Activated effector memory CD4-positive, alpha-beta T cell treated with Interleukin-2 at 50 U/mL for 16 hours (primary cell): ENCODE data around the gene ERICH3.

Experiments used
- DNase-seq: peaks from one replicate; pipeline ENCODE4 v3.0.0-alpha.2; 2020

The ERICH3 gene, protein sequence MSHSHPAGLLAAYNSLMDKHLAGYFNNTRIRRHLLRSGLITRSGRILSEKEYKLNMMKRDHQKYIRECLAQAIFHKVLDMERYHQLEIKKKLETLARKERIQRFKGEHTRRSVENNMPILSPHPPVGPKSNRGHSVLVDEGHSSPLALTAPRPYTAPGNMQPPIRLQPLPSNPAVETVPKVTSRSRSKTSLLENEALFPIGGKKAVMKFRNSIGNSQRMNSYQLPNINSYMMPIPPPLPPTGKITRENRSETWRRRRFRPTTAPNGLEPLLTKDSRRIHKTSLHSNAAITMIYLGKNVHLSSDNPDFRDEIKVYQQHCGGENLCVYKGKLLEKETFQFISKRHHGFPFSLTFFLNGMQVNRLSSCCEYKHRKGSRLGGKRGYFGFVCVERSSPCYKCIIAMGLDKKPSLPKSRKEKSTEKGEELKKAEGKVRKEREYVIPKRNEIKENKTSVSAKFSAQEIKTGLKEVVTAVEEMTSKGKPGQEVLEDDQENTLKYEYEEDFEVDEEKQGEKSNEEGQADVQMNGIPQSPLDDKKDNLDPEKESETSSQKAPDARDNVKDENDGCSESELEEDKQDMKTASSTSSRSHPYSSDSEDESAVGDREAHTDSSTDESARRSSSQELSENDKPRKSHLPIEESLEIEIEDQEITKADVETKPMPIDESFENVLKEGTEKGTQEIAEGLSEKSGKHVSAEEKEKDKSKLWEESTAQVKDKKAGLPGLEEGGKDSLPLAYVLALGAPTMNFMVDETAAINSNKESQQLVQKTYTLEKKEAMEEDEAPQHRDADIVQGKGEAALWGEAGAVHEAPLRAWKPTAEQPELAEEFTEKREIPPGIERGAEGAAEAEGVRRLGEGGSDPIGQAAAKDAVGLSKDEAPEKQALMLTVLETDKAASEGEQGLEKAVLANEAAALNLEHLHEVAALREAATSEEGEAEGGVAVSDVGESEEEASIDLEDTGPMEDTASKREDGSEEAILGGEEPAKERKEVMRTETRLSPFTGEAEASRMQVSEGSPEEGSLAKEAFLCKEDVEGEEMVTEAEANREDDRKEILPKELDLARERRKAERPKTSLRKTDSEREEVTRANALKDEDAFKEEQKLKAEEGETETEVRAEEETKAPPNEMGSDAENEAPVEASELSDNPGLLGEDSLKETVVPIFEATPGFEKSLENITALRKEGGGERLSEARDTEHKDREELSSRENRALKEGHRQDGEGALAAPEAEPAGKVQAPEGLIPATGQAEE (N-terminal part only)

DNA sequence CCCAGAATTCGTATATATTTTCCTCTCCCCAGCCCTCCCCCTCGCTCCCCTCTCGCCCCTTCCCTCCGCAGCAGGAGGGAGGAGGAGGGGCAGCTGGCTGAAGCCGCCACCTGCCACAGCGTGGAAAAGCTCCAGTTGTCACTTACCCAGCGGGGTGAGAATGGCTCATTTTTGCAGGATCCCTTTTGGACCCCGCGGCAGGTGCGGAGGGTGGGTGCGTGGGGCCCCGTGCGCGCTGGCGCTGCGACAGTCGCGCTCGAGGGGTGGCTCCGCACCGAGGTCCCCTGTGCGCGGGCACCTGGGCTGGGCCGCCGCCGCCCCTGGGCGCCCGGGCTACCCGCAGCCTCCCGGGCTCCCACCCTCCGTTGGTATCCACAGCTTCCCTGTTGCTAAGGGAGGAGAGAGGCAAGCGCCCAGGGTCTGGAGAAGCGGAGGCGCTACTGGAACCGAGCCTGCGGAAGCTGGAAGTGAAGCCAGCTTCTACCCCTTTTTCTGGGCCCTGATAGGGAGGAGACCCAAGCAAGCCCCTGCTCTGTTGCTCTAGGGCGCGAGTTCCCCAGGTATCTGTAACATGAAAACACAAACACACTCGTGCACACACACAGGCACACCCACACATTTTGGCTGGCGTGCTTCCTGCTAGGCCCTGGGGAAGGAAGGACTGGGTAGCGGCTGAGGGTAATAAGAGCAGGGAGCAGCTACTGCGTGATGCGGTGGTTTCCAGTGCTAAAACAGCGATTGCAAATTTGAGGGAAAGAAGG is at the start of gene ERICH3:
Gene ERICH3 (minus strand): TSS at position 442 of the 761 bp plus-strand sequence. CDS start 273 bp downstream, at position 169.
- DNase-seq = no peak

DNA sequence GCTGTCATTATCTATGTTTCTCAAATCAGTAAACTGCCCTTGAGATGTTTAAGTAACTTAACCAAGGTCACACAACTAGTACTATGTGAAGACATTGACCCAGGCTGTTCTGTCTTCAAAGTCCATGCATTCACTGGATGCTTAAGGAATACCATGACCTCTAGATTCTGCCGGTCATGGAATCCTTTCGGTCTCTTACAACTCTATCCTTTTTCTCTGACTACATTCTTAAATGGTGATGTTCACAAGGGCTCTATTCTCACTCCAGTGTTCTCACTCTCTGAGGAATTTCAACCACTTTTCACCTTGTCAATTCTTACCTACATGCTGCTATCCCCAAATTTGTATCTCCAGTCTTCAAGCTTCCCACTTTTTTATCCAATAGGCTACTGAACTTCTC is 44.0 kb upstream of the ERICH3 start:
- DNase-seq = no peak

DNA sequence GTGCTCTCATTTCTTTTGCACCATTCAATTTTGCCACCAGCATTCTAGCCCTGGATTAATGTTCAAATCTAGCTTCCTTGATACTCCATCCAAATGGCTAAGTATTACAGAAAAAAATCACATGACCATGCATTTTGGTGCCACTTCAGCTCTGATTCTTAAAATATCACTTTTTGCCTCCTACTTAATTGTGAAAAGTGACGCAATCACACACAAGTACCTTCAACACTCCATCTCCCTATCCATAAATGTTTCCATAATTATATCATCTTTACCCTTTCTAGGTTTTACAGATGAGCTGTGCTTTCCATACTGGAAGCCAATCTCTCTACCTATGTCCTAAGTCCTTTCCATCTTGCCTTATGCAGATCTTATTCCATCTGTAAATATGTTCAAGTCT is 43.2 kb upstream of the ERICH3 start:
- no peak for DNase-seq

DNA sequence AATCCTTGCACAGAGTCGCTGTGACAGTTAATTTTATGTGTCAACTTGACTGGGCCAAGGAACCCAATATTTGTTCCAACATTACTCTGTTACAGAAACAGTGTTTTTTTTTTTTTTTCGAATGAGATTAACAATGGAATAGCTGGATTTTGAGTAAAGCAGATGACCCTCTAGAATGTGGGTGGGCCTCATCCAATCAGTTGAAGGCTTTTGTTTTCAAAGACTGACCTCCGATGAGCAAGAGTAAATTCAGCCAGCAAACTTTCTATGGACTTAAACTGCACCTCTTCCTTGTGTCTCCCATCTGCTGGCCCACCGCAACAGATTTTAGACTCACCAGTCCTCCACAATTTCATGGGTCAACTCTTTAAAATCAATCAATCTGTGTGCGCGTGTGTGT is 42.2 kb upstream of the ERICH3 start:
- no peak for DNase-seq

DNA sequence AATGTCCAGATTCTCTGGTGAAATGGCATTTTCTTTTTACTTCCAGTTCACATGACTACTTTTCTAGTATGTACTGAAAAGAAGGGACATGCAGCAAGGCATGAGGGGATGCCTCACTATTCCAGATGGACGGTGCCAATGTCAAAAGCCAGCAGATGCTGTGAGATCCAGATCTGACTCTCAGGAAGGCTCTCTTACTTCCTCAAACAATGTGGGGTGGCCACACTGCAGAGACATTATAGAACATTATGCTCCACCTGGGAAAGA is 41.6 kb upstream of the ERICH3 start:
- DNase-seq = no peak

DNA sequence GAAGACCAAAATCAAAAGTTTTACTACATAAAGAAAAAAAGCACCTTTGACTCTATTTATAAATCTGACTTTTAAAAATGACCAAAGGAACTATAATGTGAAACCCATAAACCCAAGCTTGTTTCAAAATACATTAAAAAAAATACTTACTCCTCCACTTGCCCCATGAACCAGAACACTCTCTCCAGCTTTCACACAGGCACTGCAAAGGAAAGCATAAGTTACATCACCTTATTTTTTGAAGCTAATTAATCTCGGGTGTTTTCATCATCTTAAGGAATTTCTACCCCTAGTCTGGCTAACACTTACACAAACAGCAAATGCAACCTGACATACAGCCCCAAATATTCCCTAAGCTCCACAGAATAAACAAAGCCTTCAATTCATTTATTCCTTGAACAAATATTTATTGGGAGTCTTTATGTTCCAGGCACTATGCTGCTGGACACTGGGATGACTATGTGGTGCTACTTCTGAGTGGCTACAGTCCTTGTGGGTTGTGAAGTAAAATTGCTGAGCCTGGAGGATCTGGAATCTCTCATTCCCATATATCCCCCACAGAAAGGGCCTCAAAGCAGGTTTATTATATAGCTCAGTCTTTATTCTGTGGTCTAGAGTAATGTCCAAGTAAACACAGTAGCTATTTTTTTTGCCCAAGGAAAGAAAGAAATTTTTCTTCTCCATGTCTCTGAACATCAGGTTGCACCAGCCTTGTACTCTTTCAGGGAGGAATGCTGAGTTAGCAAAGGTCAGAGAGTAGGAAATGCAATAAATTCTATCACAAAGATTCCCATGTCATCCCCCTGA is 41.0 kb upstream of the ERICH3 start:
- DNase-seq = no peak

DNA sequence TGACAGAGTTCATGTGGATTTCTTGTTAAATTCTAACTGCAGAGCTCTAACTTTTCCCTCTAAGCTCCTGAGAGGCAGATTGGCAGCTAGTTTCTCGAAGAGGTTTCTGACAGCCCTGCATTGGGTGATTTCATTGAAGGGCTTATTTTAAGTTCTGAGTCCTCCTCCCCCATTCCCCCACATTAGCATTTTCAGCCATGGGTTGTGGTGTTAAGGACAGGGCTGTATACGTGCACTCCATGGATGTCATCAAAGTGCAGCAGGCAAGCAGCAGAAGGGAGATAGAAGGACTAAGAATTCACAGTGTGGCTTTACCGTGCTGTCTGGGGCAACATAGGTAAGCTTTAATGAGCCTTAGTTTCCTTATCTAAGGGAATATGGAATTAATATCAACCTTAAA is 40.3 kb upstream of the ERICH3 start:
- no peak for DNase-seq

DNA sequence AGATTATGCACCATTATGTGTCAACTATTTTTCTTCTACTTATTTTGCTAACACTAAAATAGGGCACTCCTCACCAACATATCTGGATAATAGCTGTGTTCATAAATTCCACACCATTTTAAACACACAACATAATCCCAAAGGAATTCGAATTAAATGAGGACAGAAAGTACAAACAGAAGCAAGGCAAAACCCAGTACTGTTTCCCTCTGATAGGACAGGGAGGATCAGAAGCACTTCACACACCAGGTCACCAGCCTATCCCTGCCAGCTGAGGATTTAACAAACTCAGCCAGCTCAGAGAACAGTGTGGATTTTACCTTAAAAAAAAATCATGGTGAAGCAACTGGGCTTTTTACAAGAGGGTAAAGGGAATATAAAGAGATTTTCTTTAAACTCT is 39.3 kb upstream of the ERICH3 start:
- DNase-seq = no peak

DNA sequence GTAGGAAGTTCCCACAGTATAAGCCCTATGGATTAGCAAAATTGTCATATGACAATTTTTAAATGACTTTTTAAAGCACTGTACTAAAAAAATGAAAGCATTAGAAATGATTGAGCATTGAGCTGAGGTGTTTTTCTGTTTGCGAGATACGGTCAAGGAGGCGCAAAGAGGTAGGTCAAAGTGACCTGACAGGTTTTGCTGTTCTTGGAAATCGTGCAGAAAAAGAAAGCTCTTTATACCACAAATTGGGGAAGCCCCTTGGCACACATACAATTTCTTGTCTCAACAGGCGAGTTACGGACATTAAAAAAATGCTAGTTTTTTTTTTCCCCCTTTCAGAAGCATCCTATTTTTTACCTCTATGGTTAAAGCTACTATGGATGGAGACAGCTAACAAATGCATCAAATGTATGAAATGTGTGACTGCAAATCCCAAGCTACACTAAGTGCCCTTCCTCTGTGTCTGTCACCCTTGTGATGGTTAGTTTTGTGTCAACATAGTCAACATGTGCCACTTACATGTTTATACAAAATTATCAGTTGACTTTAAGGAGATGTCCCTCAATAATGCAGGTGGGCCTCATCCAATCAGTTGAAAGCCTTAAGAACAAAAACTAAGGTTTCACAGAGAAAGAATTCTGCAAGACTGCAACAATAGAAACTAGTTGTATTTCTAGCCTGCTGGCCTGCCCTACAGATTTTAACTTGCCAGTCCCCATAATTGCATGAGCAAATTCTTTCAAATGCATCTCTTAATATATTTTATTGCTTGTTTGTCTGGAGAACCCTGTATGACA is 30.0 kb upstream of the ERICH3 start:
- DNase-seq = no peak

DNA sequence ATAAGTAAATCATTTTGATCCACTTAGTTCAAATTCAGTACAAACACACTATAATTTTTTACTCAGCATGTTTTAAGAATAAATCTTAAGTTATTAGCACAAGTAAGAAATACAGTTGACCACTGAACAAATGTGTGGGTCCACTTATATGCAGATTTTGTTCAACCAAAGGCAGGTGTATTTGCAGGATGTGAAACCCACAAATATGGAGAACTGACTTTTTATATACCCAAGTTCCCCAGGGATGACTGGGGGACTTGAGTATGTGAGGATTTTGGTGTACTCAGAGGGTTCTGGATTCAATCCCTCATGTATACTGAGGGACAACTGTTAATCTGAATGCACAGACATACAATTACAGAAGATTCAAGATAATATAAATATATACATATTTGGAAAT is 25.7 kb upstream of the ERICH3 start:
- no peak for DNase-seq

DNA sequence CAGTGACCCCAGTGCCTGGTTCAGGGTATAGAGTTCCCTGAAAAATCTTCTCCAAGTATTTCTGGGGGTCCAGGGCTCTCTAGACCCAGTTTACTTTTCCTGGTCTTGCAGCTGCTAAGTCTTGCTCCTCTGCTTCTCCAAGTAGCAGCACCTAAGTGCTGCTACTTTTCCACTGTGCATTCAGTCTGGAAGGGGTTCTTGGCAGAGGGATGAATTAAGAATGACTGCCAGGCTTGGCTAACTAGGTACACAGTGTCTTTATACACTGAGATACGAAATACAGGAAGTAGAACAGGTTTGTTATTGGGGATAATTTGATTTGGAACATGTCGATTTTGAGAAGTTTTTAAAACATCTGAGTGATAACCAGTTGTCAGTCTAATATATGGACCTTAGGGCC is 24.2 kb upstream of the ERICH3 start:
- DNase-seq = no peak

DNA sequence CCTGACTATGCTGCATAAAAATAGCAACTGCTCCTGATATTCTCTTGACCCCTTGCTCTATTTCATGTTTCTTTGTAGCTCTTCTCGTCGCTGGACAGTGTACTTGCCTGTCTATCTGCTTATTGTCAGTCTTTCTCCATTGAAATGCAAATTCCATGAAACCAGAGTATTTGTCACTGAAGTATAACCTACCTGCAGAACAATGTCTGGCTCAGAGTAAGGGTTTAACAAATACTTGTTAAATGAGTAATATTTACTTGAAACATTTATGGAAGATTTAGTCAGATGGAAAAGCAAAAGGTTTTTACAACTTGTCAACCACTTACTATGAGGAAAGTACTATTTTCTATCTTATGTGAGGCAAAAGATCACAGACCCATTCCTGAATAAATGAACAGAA is 19.9 kb upstream of the ERICH3 start:
- DNase-seq = no peak

DNA sequence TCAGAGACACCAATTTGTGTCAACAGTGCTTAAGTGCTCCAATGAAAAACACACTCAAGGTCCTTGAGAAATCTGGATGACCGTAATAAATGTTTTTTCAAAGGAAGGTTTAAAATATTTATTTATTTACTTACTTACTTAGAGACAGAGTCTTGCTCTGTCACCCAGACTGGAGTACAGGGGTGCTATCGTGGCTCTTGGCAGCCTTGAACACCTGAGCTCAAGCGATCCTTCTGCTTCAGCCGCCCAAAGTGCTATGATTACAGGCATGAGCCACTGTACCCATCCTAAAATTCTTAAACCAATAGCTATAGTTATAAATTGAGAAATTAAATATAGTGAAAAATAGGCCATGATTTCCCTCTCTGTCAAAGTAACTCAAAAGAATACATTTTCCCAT is 17.3 kb upstream of the ERICH3 start:
- DNase-seq = no peak

DNA sequence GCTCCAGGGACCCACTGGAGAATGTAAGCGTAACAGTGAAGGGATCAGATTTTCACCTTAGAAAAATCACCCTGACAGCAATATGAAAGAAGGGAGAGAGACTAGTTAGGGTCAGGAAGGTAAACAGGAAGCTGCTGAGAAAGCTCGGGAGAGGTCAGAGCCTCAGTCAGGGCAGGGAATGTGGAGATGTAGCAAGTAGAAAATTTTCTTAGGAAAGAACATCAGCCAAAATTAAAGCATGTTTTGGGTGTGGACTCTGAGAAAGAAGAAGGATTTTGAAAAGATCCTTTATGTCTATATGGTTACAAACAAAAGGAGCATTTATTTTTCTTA is 16.7 kb upstream of the ERICH3 start:
- DNase-seq = no peak

DNA sequence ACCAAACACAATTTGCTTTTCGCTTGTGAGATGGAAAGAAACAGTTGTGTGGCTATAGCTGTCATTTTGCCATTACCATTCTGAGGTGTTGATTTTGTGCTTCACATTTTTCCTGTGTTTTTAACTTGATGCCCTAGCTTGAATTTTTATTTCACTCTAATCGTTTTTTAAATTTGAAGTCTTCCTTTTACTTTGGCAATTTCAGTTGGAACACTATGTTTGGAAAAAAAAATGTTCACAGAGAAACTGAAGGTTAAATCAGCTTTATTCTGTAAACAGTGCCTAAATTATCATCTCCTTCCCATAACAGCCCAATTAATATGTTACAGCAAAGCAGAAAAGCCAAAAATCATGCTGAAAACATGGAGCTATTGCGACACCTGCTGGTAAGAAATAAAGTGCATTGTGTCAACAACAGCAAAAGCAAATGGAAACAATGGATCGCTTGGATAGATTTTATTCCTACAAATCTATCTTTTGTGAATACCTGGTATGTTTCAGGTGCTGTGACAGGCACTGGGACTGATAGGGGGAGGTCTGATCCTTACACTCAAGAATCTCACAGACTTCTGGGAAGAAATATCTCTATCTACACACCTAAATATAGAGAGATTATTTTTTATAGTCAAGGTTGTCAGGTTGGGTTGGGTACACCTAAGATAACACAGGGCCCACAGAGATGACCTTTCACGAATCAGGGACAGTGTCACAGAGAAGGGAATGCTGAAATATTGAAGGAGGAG is 16.2 kb upstream of the ERICH3 start:
- no peak for DNase-seq

DNA sequence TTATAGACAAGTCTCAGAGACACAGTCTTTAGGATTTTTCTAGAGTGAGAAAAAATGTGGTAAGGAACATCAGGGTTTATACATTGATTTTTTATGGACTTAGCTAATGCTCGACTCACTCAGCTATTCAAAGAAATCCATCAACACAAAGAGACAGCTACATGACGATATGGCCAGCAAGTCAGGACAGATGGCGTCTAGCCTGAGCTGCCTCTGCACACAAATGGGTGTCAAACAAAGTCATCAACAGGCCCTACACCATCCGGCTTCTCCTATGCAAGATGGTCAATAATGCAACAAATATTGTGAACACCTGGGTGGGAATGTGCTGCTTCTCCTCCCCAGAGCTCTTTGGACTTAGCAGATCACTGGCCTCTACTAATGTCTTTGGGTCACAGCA is 13.3 kb upstream of the ERICH3 start:
- no peak for DNase-seq

DNA sequence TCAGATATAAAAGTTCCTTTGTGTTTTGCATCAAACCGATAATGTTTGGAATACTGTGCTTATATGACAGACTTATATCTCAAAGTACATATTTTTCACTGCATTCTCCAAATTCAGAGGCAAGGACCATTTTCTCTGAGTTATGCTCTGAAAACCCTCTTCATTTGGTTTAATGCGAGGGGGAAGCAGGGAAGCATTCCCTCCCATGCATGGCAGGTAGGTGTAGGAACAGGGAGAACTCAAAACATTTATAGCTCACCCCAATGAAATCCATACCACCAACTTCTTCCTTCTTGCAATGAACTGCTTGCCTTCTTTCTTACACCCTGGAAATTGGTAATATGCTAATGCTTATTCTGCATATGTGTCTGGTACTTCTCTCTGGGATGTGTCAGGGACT is 10.7 kb upstream of the ERICH3 start:
- no peak for DNase-seq

DNA sequence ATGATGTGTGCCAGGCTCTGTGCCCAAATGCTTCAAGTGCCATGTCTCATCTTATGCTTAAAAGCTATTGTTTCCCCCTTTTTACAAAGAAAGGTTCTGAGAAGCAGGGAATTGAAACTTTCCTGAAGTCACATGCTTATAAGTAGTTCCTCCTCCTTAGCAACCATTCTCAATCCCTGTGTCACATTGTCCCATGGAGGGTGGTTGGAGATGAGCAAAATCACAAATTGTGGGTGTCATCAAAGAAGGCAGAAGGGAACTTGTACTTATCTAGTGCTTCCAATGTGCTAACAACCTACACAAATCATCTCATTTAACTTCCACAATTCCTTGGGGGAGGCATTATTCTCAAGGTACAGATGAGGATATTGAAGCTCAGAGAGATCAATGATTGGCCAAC is 10.1 kb upstream of the ERICH3 start:
- DNase-seq = no peak

DNA sequence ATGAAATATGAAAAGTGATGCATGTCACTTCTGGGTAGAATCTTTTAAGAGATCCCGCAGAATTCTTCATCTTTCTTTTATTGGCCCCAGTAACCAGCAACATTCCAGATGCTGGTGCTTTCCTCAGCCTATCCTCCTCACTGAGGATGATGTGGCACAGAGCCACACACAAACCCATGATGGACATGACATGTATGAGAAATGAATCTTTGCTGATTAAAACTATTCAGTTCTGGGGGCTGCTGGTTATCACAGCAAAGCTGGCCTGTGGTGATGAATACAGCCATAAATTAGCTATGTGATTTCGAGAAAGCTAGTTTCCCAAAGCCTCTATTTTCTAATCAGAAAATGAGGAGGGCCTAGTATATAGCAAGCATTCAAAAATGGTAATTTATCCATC is 8.3 kb upstream of the ERICH3 start:
- DNase-seq = no peak

DNA sequence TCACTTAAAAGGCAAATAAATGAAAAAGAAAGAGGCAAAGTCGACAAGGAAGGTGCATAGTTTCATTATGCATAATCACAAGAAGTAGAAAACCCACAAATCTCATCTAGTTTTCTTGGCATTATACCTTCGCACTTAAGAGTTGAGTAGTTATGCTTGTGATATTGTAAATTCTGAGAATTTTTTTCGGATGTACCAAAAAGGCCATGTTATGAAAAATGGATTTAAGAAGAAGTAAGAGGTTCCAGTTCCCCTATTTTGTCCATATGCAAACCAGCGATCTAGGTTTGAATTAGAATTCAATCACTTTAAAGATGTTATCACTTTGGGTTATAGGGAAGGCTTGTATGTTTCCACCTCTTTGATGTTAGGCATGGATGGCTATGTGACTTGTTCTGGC is 7.9 kb upstream of the ERICH3 start:
- no peak for DNase-seq

DNA sequence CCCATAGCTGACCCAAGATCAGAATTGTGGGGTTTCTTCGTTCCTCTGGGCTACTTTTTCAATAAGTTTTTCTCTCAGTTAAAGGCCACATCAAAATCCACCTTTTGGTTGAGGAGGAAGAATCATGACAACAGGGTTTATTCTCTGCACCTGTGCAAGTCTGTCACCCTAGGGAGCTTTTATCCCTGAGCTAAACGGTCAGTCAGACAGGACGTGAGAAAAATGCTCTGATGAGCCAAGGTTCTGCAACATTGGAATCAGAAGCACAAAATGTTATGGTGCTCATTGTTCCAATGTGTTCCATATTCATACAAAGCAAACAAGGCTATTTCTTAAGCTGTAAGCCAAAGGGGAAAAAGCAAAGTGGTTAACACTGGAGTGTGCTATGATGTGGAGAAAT is 7.4 kb upstream of the ERICH3 start:
- DNase-seq = no peak
